Trophoblast cell (in vitro differentiated cells and primary cell): ENCODE measurements around the gene MAST4.

ENCODE experiments used
- DNase-seq, 2 donors: peaks; one replicate each; pipeline ENCODE4 v3.0.0-alpha.2; 2016
- H2AFZ ChIP-seq: 2 replicates; pipeline ENCODE4 v1.6.1; 2013; ENCODE audit warnings: low read length, moderate library complexity, mild to moderate bottlenecking; ENCODE audit not compliant: insufficient read depth, poor library complexity
- H2AK5ac ChIP-seq: 2 replicates; pipeline ENCODE4 v1.6.1; 2013; ENCODE audit warnings: mild to moderate bottlenecking, low read length
- H2BK120ac ChIP-seq: 2 replicates; pipeline ENCODE4 v1.6.1; 2013; ENCODE audit warnings: low read length, mild to moderate bottlenecking, moderate library complexity; ENCODE audit not compliant: insufficient read depth, poor library complexity
- H2BK12ac ChIP-seq: 2 replicates; pipeline ENCODE4 v1.6.1; 2013; ENCODE audit warnings: mild to moderate bottlenecking, low read length, moderate library complexity
- H2BK5ac ChIP-seq: 2 replicates; pipeline ENCODE4 v1.6.1; 2013; ENCODE audit warnings: low read length, low read depth, moderate library complexity, mild to moderate bottlenecking; ENCODE audit not compliant: poor library complexity
- H3K14ac ChIP-seq: 2 replicates; pipeline ENCODE4 v1.6.1; 2013; ENCODE audit warnings: mild to moderate bottlenecking, low read length
- H3K18ac ChIP-seq: 2 replicates; pipeline ENCODE4 v1.6.1; 2013; ENCODE audit warnings: mild to moderate bottlenecking, low read length
- H3K23ac ChIP-seq: 2 replicates; pipeline ENCODE4 v1.6.1; 2013; ENCODE audit warnings: low read length
- H3K27ac ChIP-seq: 2 replicates; pipeline ENCODE4 v1.5.1; 2013; ENCODE audit warnings: low read depth, mild to moderate bottlenecking, inconsistent platforms, low read length, moderate library complexity
- H3K27me3 ChIP-seq: 2 replicates; pipeline ENCODE4 v1.6.1; 2013; ENCODE audit warnings: inconsistent platforms, mild to moderate bottlenecking, low read length, moderate library complexity; ENCODE audit not compliant: insufficient read depth
- H3K36me3 ChIP-seq, 2 experiments: 1 replicate in 1 of 2; 2 replicates in 1 of 2; pipeline ENCODE4 v1.6.1; 2013; ENCODE audit warnings: low read length in 2 of 2, mild to moderate bottlenecking in 2 of 2, moderate library complexity in 1 of 2; ENCODE audit not compliant: insufficient read depth in 2 of 2, control insufficient read depth in 1 of 2
- H3K4ac ChIP-seq: 2 replicates; pipeline ENCODE4 v1.6.1; 2013; ENCODE audit warnings: low read depth, mild to moderate bottlenecking, low read length, moderate library complexity
- H3K4me1 ChIP-seq, 2 experiments: 1 replicate in 1 of 2; 2 replicates in 1 of 2; pipeline ENCODE4 v1.6.1; 2013; ENCODE audit warnings: low read length in 2 of 2, mild to moderate bottlenecking in 2 of 2, moderate library complexity in 1 of 2; ENCODE audit not compliant: insufficient read depth in 2 of 2, control insufficient read depth in 1 of 2
- H3K4me2 ChIP-seq: 2 replicates; pipeline ENCODE4 v1.6.1; 2013; ENCODE audit warnings: inconsistent platforms, mild to moderate bottlenecking, low read length, moderate library complexity
- H3K4me3 ChIP-seq: 2 replicates; pipeline ENCODE4 v1.5.1; 2013; ENCODE audit warnings: mild to moderate bottlenecking, low read depth, low read length, inconsistent platforms
- H3K79me1 ChIP-seq: one replicate; pipeline ENCODE4 v1.6.1; 2013; ENCODE audit warnings: low read length
- H3K79me2 ChIP-seq: 2 replicates; pipeline ENCODE4 v1.6.1; 2013; ENCODE audit warnings: low read length, mild to moderate bottlenecking; ENCODE audit not compliant: control insufficient read depth, insufficient read depth, poor library complexity
- H3K9ac ChIP-seq: 2 replicates; pipeline ENCODE4 v1.6.1; 2013; ENCODE audit warnings: mild to moderate bottlenecking, low read length
- H3K9me3 ChIP-seq: 2 replicates; pipeline ENCODE4 v1.6.1; 2013; ENCODE audit warnings: low read depth, mild to moderate bottlenecking, control low read depth, inconsistent platforms, low read length; ENCODE audit not compliant: insufficient read depth
- H4K12ac ChIP-seq: 2 replicates; pipeline ENCODE4 v1.6.1; 2013; ENCODE audit warnings: low read depth, mild to moderate bottlenecking, low read length, moderate library complexity
- H4K8ac ChIP-seq: 2 replicates; pipeline ENCODE4 v1.6.1; 2013; ENCODE audit warnings: low read depth, mild to moderate bottlenecking, low read length, moderate library complexity
- H4K91ac ChIP-seq: one replicate; pipeline ENCODE4 v1.6.1; 2013; ENCODE audit warnings: low read depth, mild to moderate bottlenecking, low read length, moderate library complexity
- whole genome bisulfite sequencing: extraction: QIAGEN DNeasy Blood & Tissue Kit; methylation state at CpG from one replicate; pipeline ENCODE4 v1.1.7; 2013; ENCODE audit warnings: missing lambda C conversion rate; ENCODE audit not compliant: insufficient read length, insufficient coverage; ENCODE audit errors: extremely low coverage; 5-methylcytosine and 5-hydroxymethylcytosine counted together

Gene MAST4

GRCh38 chr5:67119010-67119409 lies 522.8 kb downstream of the MAST4 start:
- no peak for DNase-seq
- no peaks in the 10 kb centered on the region for H3K9me3 ChIP-seq
- no peak overlapping the region for H2BK5ac ChIP-seq
- no peaks in the 10 kb centered on the region for H3K27me3 ChIP-seq
- H3K4me3 ChIP-seq: no peak overlapping the region
- peaks cover 3% of the 10 kb centered on the region in 2 experiments for H3K4me1 ChIP-seq
- no peak overlapping the region for H2BK12ac ChIP-seq
- H3K14ac ChIP-seq: no peak overlapping the region
- H4K8ac ChIP-seq: no peak overlapping the region
- peaks cover 2 to 4% of the 10 kb centered on the region in 2 experiments for H3K36me3 ChIP-seq
- no peak overlapping the region for H4K91ac ChIP-seq
- no peaks in the 10 kb centered on the region for H3K79me2 ChIP-seq
- no peak overlapping the region for H3K18ac ChIP-seq
- H3K4ac ChIP-seq: no peak overlapping the region
- H3K4me2 ChIP-seq: no peak overlapping the region
- H3K9ac ChIP-seq: no peak overlapping the region
- H2AFZ ChIP-seq: no peak overlapping the region
- H3K23ac ChIP-seq: no peak overlapping the region
- no peak overlapping the region for H4K12ac ChIP-seq
- H2BK120ac ChIP-seq: no peak overlapping the region
- H3K79me1 ChIP-seq: no peaks in the 10 kb centered on the region
- WGBS: no CpG with 5 or more reads among the region's 1 CpG
- H3K27ac ChIP-seq: no peak overlapping the region
- no peak overlapping the region for H2AK5ac ChIP-seq

- Histone ChIP-seq H4K91ac (no peak overlapping the region), H3K4me2 (no peak overlapping the region), H2BK12ac (no peak overlapping the region), H3K79me1 (no peaks in the 10 kb centered on the region), H3K4ac (no peak overlapping the region), H2AK5ac (no peak overlapping the region), H3K23ac (no peak overlapping the region), H3K18ac (no peak overlapping the region), H3K9me3 (no peaks in the 10 kb centered on the region), H3K27ac (no peak overlapping the region), H2BK120ac (no peak overlapping the region), H2AFZ (no peak overlapping the region), H3K79me2 (no peaks in the 10 kb centered on the region), H4K12ac (no peak overlapping the region), H3K9ac (no peak overlapping the region), H3K4me3 (no peak overlapping the region), H3K27me3 (no peaks in the 10 kb centered on the region), H3K36me3 (peaks cover 2 to 4% of the 10 kb centered on the region in 2 experiments), H3K4me1 (peaks cover 3% of the 10 kb centered on the region in 2 experiments), H4K8ac (no peak overlapping the region), H2BK5ac (no peak overlapping the region), H3K14ac (no peak overlapping the region)
- DNase-seq: no peak
Measured at GRCh38 chr5:67120032-67120431, 523.8 kb downstream of the MAST4 start.

GRCh38 chr5:67123819-67124218 lies 527.6 kb downstream of the MAST4 start:
- no peak overlapping the region for H2BK120ac ChIP-seq
- no CpG with 5 or more reads among the region's 7 CpGs for WGBS
- H4K91ac ChIP-seq: no peak overlapping the region
- no peak overlapping the region for H3K14ac ChIP-seq
- no peaks in the 10 kb centered on the region for H3K79me1 ChIP-seq
- H3K9ac ChIP-seq: no peak overlapping the region
- H3K36me3 ChIP-seq: peaks cover 1 to 2% of the 10 kb centered on the region in 2 experiments
- no peak overlapping the region for H2BK12ac ChIP-seq
- no peak overlapping the region for H3K4ac ChIP-seq
- no peaks in the 10 kb centered on the region for H3K79me2 ChIP-seq
- H2BK5ac ChIP-seq: no peak overlapping the region
- no peak overlapping the region for H3K18ac ChIP-seq
- H4K8ac ChIP-seq: no peak overlapping the region
- no peaks in the 10 kb centered on the region for H3K27me3 ChIP-seq
- H2AFZ ChIP-seq: no peak overlapping the region
- no peak overlapping the region for H2AK5ac ChIP-seq
- H3K4me3 ChIP-seq: no peak overlapping the region
- no peak overlapping the region for H4K12ac ChIP-seq
- H3K27ac ChIP-seq: no peak overlapping the region
- no peak for DNase-seq
- no peaks in the 10 kb centered on the region for H3K9me3 ChIP-seq
- no peak overlapping the region for H3K23ac ChIP-seq
- no peak overlapping the region for H3K4me2 ChIP-seq
- peaks cover 3% of the 10 kb centered on the region in 2 experiments for H3K4me1 ChIP-seq

GRCh38 chr5:67124556-67124955 lies 528.4 kb downstream of the MAST4 start:
- H3K9ac ChIP-seq: no peak overlapping the region
- H3K9me3 ChIP-seq: no peaks in the 10 kb centered on the region
- no peak overlapping the region for H2BK5ac ChIP-seq
- H4K91ac ChIP-seq: no peak overlapping the region
- no peak overlapping the region for H2AK5ac ChIP-seq
- H3K14ac ChIP-seq: no peak overlapping the region
- no peak overlapping the region for H2BK120ac ChIP-seq
- no peaks in the 10 kb centered on the region for H3K79me1 ChIP-seq
- H3K23ac ChIP-seq: no peak overlapping the region
- H2BK12ac ChIP-seq: no peak overlapping the region
- no peak overlapping the region for H3K4me2 ChIP-seq
- H3K4me3 ChIP-seq: no peak overlapping the region
- WGBS: no CpG with 5 or more reads among the region's 4 CpGs
- DNase-seq: no peak
- no peak overlapping the region for H4K8ac ChIP-seq
- peaks cover 1 to 2% of the 10 kb centered on the region in 2 experiments for H3K36me3 ChIP-seq
- H3K4ac ChIP-seq: no peak overlapping the region
- H3K18ac ChIP-seq: no peak overlapping the region
- peaks cover 0 to 3% of the 10 kb centered on the region in 2 experiments for H3K4me1 ChIP-seq
- H3K27me3 ChIP-seq: no peaks in the 10 kb centered on the region
- H2AFZ ChIP-seq: no peak overlapping the region
- no peak overlapping the region for H4K12ac ChIP-seq
- no peak overlapping the region for H3K27ac ChIP-seq
- H3K79me2 ChIP-seq: no peaks in the 10 kb centered on the region
